H1 (cell line): Measurements from ENCODE around the gene KIAA1328. TPM values are rescaled to one million over a fixed set of nuclear protein-coding genes. Genes with fewer than 3 reads are reported as not detected.

ENCODE experiments used
- JUN ChIP-seq: IDR thresholded peaks from 2 replicates; pipeline ENCODE4 v1.6.1; 2011; ENCODE audit warnings: low read depth, mild to moderate bottlenecking, improper control_type of control experiment, low read length
- RFX5 ChIP-seq: IDR thresholded peaks from 2 replicates; pipeline ENCODE4 v1.6.1; 2011; ENCODE audit warnings: low read depth, low read length, improper control_type of control experiment, borderline replicate concordance
- SRF ChIP-seq: IDR thresholded peaks from 2 replicates; pipeline ENCODE4 v1.6.1; 2011; ENCODE audit warnings: mild to moderate bottlenecking, low read depth, low read length, moderate library complexity
- TCF12 ChIP-seq: IDR thresholded peaks from 2 replicates; pipeline ENCODE4 v1.6.1; 2011; ENCODE audit warnings: low read depth, mild to moderate bottlenecking, low read length
- polyA plus RNA-seq, 7 experiments: library from polyadenylated mRNA; depleted of rRNA in 3 of 7; stranded (reverse) in 5 of 7; unstranded in 2 of 7; fragments of >200 nt in 5 of 7; fragments of 200-250 nt in 2 of 7; gene quantifications; 1 replicate in 5 of 7; 2 replicates in 1 of 7; 4 replicates in 1 of 7; pipeline versions ENCODE4 v1.2.1 to v1.2.3, GENCODE V29; 2011 to 2013; ENCODE audit warnings: missing spikeins in 2 of 7, mixed read lengths in 2 of 7
- total RNA-seq: library from RNA; stranded (reverse); fragmentation: NEBNext Ultra II Directional; extraction: Animal tissue kit (Norgen Biotek cat#: 25700); gene quantifications from 2 replicates; pipeline ENCODE4 v1.2.1, GENCODE V29; 2021
- TF ChIP-seq, protein P1 (sequence below): fragments of 300-600 bp; sonication (generic); IDR thresholded peaks from 2 replicates; pipeline ENCODE4 v1.7.1; 2012; ENCODE audit warnings: low read length, moderate library complexity, mild to moderate bottlenecking, inconsistent platforms; ENCODE audit not compliant: insufficient replicate concordance

The KIAA1328 gene
- total and polyA plus RNA-seq, 2 of the 8 experiments (the other 6 are each of a cell fraction or from before 2014, with no cell fraction given): 2.6 to 5.7 TPM

DNA sequence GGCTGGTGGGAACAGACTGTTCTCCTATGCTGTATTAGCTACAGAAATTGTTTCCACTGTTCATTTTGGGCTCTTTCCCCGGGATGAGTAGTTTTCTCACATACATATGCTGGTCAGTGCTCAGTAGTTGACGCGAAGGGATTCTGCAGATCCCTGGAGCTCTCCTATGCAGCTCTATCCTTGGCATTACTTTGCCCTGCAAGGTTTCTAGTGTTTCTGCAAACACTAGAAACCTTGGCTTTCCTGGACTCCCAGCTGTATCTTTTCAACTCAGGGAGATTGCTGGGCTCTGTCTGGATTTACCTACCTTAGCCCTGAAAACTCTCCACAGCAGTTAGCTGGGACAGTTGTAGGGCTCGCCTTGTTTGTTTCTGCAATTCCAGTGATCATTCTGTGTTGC, 10.9 kb downstream of the KIAA1328 start (continued):
- TF ChIP-seq, protein P1, sequence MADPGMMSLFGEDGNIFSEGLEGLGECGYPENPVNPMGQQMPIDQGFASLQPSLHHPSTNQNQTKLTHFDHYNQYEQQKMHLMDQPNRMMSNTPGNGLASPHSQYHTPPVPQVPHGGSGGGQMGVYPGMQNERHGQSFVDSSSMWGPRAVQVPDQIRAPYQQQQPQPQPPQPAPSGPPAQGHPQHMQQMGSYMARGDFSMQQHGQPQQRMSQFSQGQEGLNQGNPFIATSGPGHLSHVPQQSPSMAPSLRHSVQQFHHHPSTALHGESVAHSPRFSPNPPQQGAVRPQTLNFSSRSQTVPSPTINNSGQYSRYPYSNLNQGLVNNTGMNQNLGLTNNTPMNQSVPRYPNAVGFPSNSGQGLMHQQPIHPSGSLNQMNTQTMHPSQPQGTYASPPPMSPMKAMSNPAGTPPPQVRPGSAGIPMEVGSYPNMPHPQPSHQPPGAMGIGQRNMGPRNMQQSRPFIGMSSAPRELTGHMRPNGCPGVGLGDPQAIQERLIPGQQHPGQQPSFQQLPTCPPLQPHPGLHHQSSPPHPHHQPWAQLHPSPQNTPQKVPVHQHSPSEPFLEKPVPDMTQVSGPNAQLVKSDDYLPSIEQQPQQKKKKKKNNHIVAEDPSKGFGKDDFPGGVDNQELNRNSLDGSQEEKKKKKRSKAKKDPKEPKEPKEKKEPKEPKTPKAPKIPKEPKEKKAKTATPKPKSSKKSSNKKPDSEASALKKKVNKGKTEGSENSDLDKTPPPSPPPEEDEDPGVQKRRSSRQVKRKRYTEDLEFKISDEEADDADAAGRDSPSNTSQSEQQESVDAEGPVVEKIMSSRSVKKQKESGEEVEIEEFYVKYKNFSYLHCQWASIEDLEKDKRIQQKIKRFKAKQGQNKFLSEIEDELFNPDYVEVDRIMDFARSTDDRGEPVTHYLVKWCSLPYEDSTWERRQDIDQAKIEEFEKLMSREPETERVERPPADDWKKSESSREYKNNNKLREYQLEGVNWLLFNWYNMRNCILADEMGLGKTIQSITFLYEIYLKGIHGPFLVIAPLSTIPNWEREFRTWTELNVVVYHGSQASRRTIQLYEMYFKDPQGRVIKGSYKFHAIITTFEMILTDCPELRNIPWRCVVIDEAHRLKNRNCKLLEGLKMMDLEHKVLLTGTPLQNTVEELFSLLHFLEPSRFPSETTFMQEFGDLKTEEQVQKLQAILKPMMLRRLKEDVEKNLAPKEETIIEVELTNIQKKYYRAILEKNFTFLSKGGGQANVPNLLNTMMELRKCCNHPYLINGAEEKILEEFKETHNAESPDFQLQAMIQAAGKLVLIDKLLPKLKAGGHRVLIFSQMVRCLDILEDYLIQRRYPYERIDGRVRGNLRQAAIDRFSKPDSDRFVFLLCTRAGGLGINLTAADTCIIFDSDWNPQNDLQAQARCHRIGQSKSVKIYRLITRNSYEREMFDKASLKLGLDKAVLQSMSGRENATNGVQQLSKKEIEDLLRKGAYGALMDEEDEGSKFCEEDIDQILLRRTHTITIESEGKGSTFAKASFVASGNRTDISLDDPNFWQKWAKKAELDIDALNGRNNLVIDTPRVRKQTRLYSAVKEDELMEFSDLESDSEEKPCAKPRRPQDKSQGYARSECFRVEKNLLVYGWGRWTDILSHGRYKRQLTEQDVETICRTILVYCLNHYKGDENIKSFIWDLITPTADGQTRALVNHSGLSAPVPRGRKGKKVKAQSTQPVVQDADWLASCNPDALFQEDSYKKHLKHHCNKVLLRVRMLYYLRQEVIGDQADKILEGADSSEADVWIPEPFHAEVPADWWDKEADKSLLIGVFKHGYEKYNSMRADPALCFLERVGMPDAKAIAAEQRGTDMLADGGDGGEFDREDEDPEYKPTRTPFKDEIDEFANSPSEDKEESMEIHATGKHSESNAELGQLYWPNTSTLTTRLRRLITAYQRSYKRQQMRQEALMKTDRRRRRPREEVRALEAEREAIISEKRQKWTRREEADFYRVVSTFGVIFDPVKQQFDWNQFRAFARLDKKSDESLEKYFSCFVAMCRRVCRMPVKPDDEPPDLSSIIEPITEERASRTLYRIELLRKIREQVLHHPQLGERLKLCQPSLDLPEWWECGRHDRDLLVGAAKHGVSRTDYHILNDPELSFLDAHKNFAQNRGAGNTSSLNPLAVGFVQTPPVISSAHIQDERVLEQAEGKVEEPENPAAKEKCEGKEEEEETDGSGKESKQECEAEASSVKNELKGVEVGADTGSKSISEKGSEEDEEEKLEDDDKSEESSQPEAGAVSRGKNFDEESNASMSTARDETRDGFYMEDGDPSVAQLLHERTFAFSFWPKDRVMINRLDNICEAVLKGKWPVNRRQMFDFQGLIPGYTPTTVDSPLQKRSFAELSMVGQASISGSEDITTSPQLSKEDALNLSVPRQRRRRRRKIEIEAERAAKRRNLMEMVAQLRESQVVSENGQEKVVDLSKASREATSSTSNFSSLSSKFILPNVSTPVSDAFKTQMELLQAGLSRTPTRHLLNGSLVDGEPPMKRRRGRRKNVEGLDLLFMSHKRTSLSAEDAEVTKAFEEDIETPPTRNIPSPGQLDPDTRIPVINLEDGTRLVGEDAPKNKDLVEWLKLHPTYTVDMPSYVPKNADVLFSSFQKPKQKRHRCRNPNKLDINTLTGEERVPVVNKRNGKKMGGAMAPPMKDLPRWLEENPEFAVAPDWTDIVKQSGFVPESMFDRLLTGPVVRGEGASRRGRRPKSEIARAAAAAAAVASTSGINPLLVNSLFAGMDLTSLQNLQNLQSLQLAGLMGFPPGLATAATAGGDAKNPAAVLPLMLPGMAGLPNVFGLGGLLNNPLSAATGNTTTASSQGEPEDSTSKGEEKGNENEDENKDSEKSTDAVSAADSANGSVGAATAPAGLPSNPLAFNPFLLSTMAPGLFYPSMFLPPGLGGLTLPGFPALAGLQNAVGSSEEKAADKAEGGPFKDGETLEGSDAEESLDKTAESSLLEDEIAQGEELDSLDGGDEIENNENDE: no peak
- TF ChIP-seq TCF12 (no peak), SRF (no peak), RFX5 (no peak), JUN (no peak)
